ENCODE results near the gene GPR153. TPM values are rescaled to one million over a fixed set of nuclear protein-coding genes. Genes with fewer than 3 reads are reported as not detected.

Gene GPR153
- total RNA-seq, 6 experiments from 2014 or later = 1.5 to 34.6 (median 6.6) TPM

GRCh38 chr1:6212193-6212959, 48.5 kb downstream of the GPR153 start:
- H3K4me1 ChIP-seq = no peaks in the 10 kb centered on the region
- no peak overlapping the region for H3K4me3 ChIP-seq
- DNase-seq (no peak), ATAC-seq (no peak)
- H3K9me3 ChIP-seq = no peaks in the 10 kb centered on the region
- intact Hi-C loops (cut with DNase I) = no loop called here
- TF ChIP-seq CTCF (IDR thresholded peaks at IDR 0.05) = no peak
- TF ChIP-seq POLR2A (IDR thresholded peaks at IDR 0.05) = no peak
- H3K27me3 ChIP-seq = no peaks in the 10 kb centered on the region
- H3K36me3 ChIP-seq = no peaks in the 10 kb centered on the region
- WGBS (ENCODE audit: insufficient coverage, low coverage, low lambda C conversion rate, missing lambda C conversion rate) = 76% methylated on average over 14 of the region's 20 CpGs
- H3K27ac ChIP-seq = no peak overlapping the region

GRCh38 chr1:6211731-6212130, 49.2 kb downstream of the GPR153 start:
- no peak for ATAC-seq

DNA sequence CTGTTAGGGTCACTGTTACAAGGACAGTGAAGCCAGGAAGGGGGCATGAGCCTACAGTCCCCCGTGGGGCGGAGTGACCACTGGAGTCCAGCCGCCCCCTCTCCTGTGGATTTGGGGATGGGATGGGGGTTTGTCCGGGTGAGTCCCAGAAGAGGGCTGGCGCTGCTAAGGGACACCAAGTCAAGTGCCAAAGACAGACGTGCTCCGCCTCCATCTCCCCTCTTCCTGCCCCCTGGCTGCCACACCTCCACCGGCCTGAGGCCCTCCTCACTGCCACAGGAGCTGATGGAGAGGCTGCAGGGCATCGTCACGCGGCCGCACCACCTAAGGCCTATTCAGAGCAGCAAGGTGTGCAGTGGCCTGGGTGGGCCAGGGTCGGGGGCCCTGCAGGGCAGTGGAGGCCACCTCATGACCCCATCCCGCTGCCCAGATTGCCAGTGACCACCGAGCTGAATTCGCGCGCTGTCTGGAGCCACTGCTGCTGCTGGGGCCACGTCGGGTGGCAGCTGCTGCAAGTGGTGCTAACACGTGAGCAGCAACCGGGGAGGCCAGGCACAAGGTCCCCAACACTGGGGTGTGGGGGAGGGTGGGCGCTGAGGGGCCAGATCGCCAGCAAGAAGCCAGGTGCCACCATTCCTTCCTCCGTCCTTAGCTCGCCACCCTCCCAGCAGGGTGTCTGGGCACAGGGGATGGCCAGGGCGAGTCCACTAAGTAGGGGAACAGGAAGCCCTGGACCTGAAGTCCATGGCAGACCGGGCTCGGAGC, 50.1 kb downstream of the GPR153 start:
- Histone ChIP-seq H3K9me3 (no peaks in the 10 kb centered on the region), H3K36me3 (no peaks in the 10 kb centered on the region), H3K4me3 (no peak overlapping the region), H3K27me3 (no peaks in the 10 kb centered on the region), H3K4me1 (no peaks in the 10 kb centered on the region), H3K27ac (no peak overlapping the region)
- ATAC-seq (no peak), DNase-seq (no peak)
- 100% methylated on average over 3 of the region's 29 CpGs for WGBS (ENCODE audit: insufficient coverage, low coverage, low lambda C conversion rate, missing lambda C conversion rate)
- intact Hi-C loops (cut with DNase I) = no loop called here
- TF ChIP-seq POLR2A (IDR thresholded peaks at IDR 0.05) (no peak), CTCF (IDR thresholded peaks at IDR 0.05) (no peak)

More at GRCh38 chr1:6211731-6212130, 49.2 kb downstream of the GPR153 start:
- Histone ChIP-seq H3K27me3 (no peaks in the 10 kb centered on the region), H3K9me3 (no peaks in the 10 kb centered on the region), H3K27ac (no peak overlapping the region), H3K4me1 (no peaks in the 10 kb centered on the region), H3K4me3 (no peak overlapping the region), H3K36me3 (no peaks in the 10 kb centered on the region)
- no peak for DNase-seq
- WGBS (ENCODE audit: insufficient coverage, low coverage, low lambda C conversion rate, missing lambda C conversion rate) = 100% methylated on average over 2 of the region's 16 CpGs
- no peak for TF ChIP-seq CTCF (IDR thresholded peaks at IDR 0.05)
- no peak for TF ChIP-seq POLR2A (IDR thresholded peaks at IDR 0.05)
- intact Hi-C loops (cut with DNase I) = no loop called here

GRCh38 chr1:6209661-6210580, 51.0 kb downstream of the GPR153 start:
- TF ChIP-seq POLR2A (IDR thresholded peaks at IDR 0.05) (no peak), CTCF (IDR thresholded peaks at IDR 0.05) (no peak)
- no peaks in the 10 kb centered on the region for H3K36me3 ChIP-seq
- intact Hi-C loops (cut with DNase I) = no loop called here
- no peak overlapping the region for H3K27ac ChIP-seq
- no peaks in the 10 kb centered on the region for H3K4me1 ChIP-seq
- no peak for DNase-seq
- no peak for ATAC-seq
- no peaks in the 10 kb centered on the region for H3K9me3 ChIP-seq
- H3K27me3 ChIP-seq = no peaks in the 10 kb centered on the region
- H3K4me3 ChIP-seq = no peak overlapping the region
- WGBS (ENCODE audit: insufficient coverage, low coverage, low lambda C conversion rate, missing lambda C conversion rate) = 83% methylated on average over 4 of the region's 17 CpGs
